Keratinocyte (primary cell): Measurements from ENCODE around the gene HOXD10.

Experiments used
- CTCF ChIP-seq, 3 experiments: IDR thresholded peaks in 1 of 3; conservative IDR thresholded peaks in 1 of 3; optimal IDR thresholded peaks in 1 of 3; 2 replicates in 2 of 3; 3 replicates in 1 of 3; pipeline versions ENCODE3 to v1.5.1; 2011; ENCODE audit warnings: low read length in 3 of 3, mild to moderate bottlenecking in 3 of 3, moderate library complexity in 2 of 3, control low read depth in 1 of 3, inconsistent platforms in 1 of 3; ENCODE audit not compliant: insufficient read depth in 2 of 3; ENCODE audit errors: extremely low read depth in 1 of 3
- EZH2 ChIP-seq: IDR thresholded peaks from one replicate; pipeline ENCODE4 v1.6.1; 2012; ENCODE audit warnings: inconsistent platforms, mild to moderate bottlenecking, low read length, moderate library complexity

- TF ChIP-seq CTCF (optimal IDR thresholded peaks at IDR 0.05 in 1 of 3, IDR thresholded peaks at IDR 0.05 in 1 of 3, conservative IDR thresholded peaks at IDR 0.05 in 1 of 3; ENCODE audit: extremely low read depth in 1 of 3, insufficient read depth in 2 of 3, low read length in 3 of 3) (no peak), EZH2 (no peak)
Observed at GRCh38 chr2:176103194-176103593, 13.4 kb upstream of the HOXD10 start.
